Measurements from ENCODE around the gene WASF3. TPM values are rescaled to one million over a fixed set of nuclear protein-coding genes. Genes with fewer than 3 reads are reported as not detected.

WASF3 gene
- total RNA-seq, 1 donor from 2014 or later: 25.8 TPM

DNA sequence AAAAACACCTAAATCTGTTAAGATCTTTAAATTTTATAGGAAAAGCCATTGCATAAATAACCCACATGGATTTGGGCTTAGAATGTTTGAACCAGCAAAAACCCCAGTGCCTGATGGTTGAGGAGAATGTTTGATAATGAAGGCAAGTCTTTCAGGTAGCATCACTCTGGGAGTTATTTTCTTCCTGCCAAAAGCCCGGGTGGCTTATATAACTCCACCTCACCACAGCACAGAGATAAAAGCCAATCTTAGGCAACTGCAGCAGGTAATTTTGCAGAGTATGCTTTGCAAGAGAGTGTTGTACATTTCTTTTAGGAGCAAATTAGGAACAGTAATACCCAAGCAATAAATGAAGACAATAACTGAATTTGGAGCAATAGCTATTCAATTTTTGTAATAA is 7.8 kb upstream of the WASF3 start:
- no peaks in the 10 kb centered on the region for H3K4me1 Mint-ChIP-seq (ENCODE audit: low read depth, unreplicated experiment)
- H4K20me1 ChIP-seq (ENCODE audit: insufficient read depth, low read length): no peaks in the 10 kb centered on the region

DNA sequence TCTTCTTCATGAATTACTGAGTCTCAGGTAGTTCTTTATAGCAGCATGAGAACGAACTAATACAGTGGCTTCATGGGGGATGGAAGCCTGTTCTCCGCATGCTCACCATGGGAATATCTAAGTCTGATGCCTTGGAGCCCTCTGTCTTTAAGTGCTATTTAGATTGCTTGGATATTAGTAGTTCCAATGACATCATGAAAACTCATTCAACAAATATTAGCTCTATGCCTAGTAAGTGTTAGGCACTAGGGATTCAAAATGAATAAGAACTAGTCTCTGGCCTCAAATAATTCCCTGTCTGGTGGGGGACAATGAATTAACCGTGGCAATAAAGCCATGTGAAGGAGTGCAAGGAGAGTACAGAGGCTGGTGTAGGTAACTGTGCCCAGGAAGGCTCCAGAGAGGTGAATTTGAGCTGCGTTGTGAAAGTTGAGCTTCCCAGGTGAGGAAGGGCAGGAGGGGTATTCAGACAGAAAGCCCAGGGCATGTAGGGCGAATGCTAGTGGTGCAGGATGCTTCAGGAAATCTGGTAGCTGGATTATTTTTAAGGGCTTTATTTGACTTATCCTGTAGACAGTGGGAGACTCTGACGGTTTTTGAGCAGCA is 6.1 kb upstream of the WASF3 start:
- H3K9ac ChIP-seq (ENCODE audit: low read length): no peak overlapping the region
- FAIRE-seq (no peak), DNase-seq (ENCODE audit: low read depth) (no peak)
- H2AFZ ChIP-seq (ENCODE audit: low read depth, low read length): no peak overlapping the region
- H3K79me2 ChIP-seq (ENCODE audit: insufficient read depth, low read length): no peaks in the 10 kb centered on the region
- no peak overlapping the region for H3K4me3 ChIP-seq (ENCODE audit: insufficient read depth, low read depth, low read length)
- no peaks in the 10 kb centered on the region for H3K36me3 ChIP-seq (ENCODE audit: insufficient read depth, low read length)
- H3K27ac Mint-ChIP-seq (ENCODE audit: unreplicated experiment): no peak overlapping the region
- H3K27me3 ChIP-seq (ENCODE audit: insufficient read depth, low read length): peaks cover 33% of the 10 kb centered on the region
- no peak overlapping the region for H3K4me3 Mint-ChIP-seq (ENCODE audit: unreplicated experiment)
- peaks cover 2% of the 10 kb centered on the region for H3K9me3 Mint-ChIP-seq (ENCODE audit: unreplicated experiment)
- H3K36me3 Mint-ChIP-seq (ENCODE audit: low read depth, unreplicated experiment): no peaks in the 10 kb centered on the region
- no peaks in the 10 kb centered on the region for H3K4me1 ChIP-seq (ENCODE audit: insufficient read depth, low read length)
- no peak overlapping the region for H3K4me2 ChIP-seq (ENCODE audit: low read length)
- H3K27me3 Mint-ChIP-seq (ENCODE audit: low read depth, unreplicated experiment): peaks cover 6% of the 10 kb centered on the region
- no peaks in the 10 kb centered on the region for H3K9me3 ChIP-seq (ENCODE audit: insufficient read depth, low read depth, low read length)
- no peak for TF ChIP-seq EZH2 (IDR thresholded peaks at IDR 0.05; ENCODE audit: insufficient read depth, low read length)
- TF ChIP-seq, protein P1, sequence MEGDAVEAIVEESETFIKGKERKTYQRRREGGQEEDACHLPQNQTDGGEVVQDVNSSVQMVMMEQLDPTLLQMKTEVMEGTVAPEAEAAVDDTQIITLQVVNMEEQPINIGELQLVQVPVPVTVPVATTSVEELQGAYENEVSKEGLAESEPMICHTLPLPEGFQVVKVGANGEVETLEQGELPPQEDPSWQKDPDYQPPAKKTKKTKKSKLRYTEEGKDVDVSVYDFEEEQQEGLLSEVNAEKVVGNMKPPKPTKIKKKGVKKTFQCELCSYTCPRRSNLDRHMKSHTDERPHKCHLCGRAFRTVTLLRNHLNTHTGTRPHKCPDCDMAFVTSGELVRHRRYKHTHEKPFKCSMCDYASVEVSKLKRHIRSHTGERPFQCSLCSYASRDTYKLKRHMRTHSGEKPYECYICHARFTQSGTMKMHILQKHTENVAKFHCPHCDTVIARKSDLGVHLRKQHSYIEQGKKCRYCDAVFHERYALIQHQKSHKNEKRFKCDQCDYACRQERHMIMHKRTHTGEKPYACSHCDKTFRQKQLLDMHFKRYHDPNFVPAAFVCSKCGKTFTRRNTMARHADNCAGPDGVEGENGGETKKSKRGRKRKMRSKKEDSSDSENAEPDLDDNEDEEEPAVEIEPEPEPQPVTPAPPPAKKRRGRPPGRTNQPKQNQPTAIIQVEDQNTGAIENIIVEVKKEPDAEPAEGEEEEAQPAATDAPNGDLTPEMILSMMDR (IDR thresholded peaks at IDR 0.05; ENCODE audit: insufficient read depth, low read depth, low read length): no peak
- H3K27ac ChIP-seq (ENCODE audit: low read depth, low read length): no peak overlapping the region
- no peaks in the 10 kb centered on the region for H3K4me1 Mint-ChIP-seq (ENCODE audit: low read depth, unreplicated experiment)
- H4K20me1 ChIP-seq (ENCODE audit: insufficient read depth, low read length): no peaks in the 10 kb centered on the region

More for the DNA sequence above, 7.8 kb upstream of the WASF3 start:
- FAIRE-seq (no peak), DNase-seq (ENCODE audit: low read depth) (no peak)
- Histone ChIP-seq H3K9ac (ENCODE audit: low read length) (no peak overlapping the region), H3K36me3 (ENCODE audit: insufficient read depth, low read length) (no peaks in the 10 kb centered on the region), H3K4me2 (ENCODE audit: low read length) (no peak overlapping the region), H3K27me3 (ENCODE audit: insufficient read depth, low read length) (peaks cover 28% of the 10 kb centered on the region), H3K4me3 (ENCODE audit: insufficient read depth, low read depth, low read length) (no peak overlapping the region), H2AFZ (ENCODE audit: low read depth, low read length) (no peak overlapping the region), H3K9me3 (ENCODE audit: insufficient read depth, low read depth, low read length) (no peaks in the 10 kb centered on the region), H3K4me1 (ENCODE audit: insufficient read depth, low read length) (no peaks in the 10 kb centered on the region), H3K27ac (ENCODE audit: low read depth, low read length) (no peak overlapping the region), H3K79me2 (ENCODE audit: insufficient read depth, low read length) (no peaks in the 10 kb centered on the region)
- Mint-ChIP-seq H3K27ac (ENCODE audit: unreplicated experiment) (no peak overlapping the region), H3K9me3 (ENCODE audit: unreplicated experiment) (peaks cover 2% of the 10 kb centered on the region), H3K36me3 (ENCODE audit: low read depth, unreplicated experiment) (no peaks in the 10 kb centered on the region), H3K4me3 (ENCODE audit: unreplicated experiment) (no peak overlapping the region), H3K27me3 (ENCODE audit: low read depth, unreplicated experiment) (peaks cover 6% of the 10 kb centered on the region)
- no peak for TF ChIP-seq EZH2 (IDR thresholded peaks at IDR 0.05; ENCODE audit: insufficient read depth, low read length)
- TF ChIP-seq, protein P1 (IDR thresholded peaks at IDR 0.05; ENCODE audit: insufficient read depth, low read depth, low read length): no peak

DNA sequence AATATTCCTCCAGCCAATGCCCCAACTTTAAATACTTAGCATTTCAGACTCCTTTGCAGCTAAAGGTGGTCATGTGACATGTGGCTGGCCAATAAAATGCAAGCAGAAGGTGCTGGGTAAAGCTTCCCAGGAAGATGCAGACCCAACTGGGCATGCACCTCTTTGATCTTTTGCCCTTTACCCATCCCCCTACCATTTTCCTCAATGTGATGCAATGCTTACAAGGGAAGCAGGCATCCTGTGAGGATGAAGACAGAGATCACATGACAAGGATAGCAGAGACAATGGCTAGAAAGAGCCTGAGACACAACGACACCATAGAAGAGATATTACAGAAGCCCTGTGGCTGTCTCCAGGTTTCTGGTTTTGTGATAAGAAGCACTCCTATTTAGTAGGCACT is 2.1 kb upstream of the WASF3 start:
- no peak for TF ChIP-seq EZH2 (IDR thresholded peaks at IDR 0.05; ENCODE audit: insufficient read depth, low read length)
- TF ChIP-seq, protein P1 (IDR thresholded peaks at IDR 0.05; ENCODE audit: insufficient read depth, low read depth, low read length): no peak
- H3K4me2 ChIP-seq (ENCODE audit: low read length): no peak overlapping the region
- H3K9ac ChIP-seq (ENCODE audit: low read length): no peak overlapping the region
- no peaks in the 10 kb centered on the region for H3K9me3 ChIP-seq (ENCODE audit: insufficient read depth, low read depth, low read length)
- H3K4me3 ChIP-seq (ENCODE audit: insufficient read depth, low read depth, low read length): no peak overlapping the region
- Mint-ChIP-seq H3K4me3 (ENCODE audit: unreplicated experiment) (no peak overlapping the region), H3K9me3 (ENCODE audit: unreplicated experiment) (peaks cover 2% of the 10 kb centered on the region), H3K27ac (ENCODE audit: unreplicated experiment) (no peak overlapping the region), H3K4me1 (ENCODE audit: low read depth, unreplicated experiment) (peaks cover 7% of the 10 kb centered on the region), H3K27me3 (ENCODE audit: low read depth, unreplicated experiment) (peaks cover 6% of the 10 kb centered on the region), H3K36me3 (ENCODE audit: low read depth, unreplicated experiment) (no peaks in the 10 kb centered on the region)
- H2AFZ ChIP-seq (ENCODE audit: low read depth, low read length): no peak overlapping the region
- H3K36me3 ChIP-seq (ENCODE audit: insufficient read depth, low read length): no peaks in the 10 kb centered on the region
- no peak overlapping the region for H3K27ac ChIP-seq (ENCODE audit: low read depth, low read length)
- H3K4me1 ChIP-seq (ENCODE audit: insufficient read depth, low read length): peaks cover 4% of the 10 kb centered on the region
- FAIRE-seq: no peak
- peaks cover 13% of the 10 kb centered on the region for H4K20me1 ChIP-seq (ENCODE audit: insufficient read depth, low read length)
- peaks cover 10% of the 10 kb centered on the region for H3K79me2 ChIP-seq (ENCODE audit: insufficient read depth, low read length)
- peaks cover 22% of the 10 kb centered on the region for H3K27me3 ChIP-seq (ENCODE audit: insufficient read depth, low read length)
- DNase-seq (ENCODE audit: low read depth): no peak
